Stimulated activated CD4-positive, alpha-beta T cell treated with anti-CD3 and anti-CD28 coated beads, Interleukin-12 subunit alpha, Interleukin-12 subunit beta, amount 100 ng/mL, for 4 hours (primary cell): Measurements from ENCODE around the gene RETREG1.
"Not testable (repeated sequence)": the region's sequence is repeated elsewhere in the genome, so short reads cannot be mapped to it uniquely, and the experiment has no call there.

Experiments
- DNase-seq: peaks from one replicate; pipeline ENCODE4 v3.0.0-alpha.2; 2020

Gene RETREG1

GRCh38 chr5:16483361-16483760, 133.4 kb downstream of the RETREG1 start:
- no peak for DNase-seq

GRCh38 chr5:16482891-16483290, 133.9 kb downstream of the RETREG1 start:
- DNase-seq = no peak

- no peak for DNase-seq
These were observed 135.8 kb downstream of the RETREG1 start for GRCh38 chr5:16480821-16481538.

GRCh38 chr5:16480144-16480543, 136.7 kb downstream of the RETREG1 start:
- no peak for DNase-seq

GRCh38 chr5:16477541-16477940, 139.3 kb downstream of the RETREG1 start:
- DNase-seq = no peak

- not testable (repeated sequence) for DNase-seq
These were observed 140.4 kb downstream of the RETREG1 start for GRCh38 chr5:16476417-16476816.

- no peak for DNase-seq
These were observed 145.4 kb downstream of the RETREG1 start for GRCh38 chr5:16471387-16471786.

- no peak for DNase-seq
These were observed 149.2 kb downstream of the RETREG1 start for GRCh38 chr5:16467363-16468219.

- peak; percentile 82 for DNase-seq
These were observed 151.0 kb downstream of the RETREG1 start, which contains the start of gene ZNF622 for GRCh38 chr5:16465544-16466432. Gene ZNF622 (minus strand): TSS chr5:16465800. CDS start chr5:16465665, 135 bp downstream.

- DNase-seq = no peak
These were observed 151.9 kb downstream of the RETREG1 start for GRCh38 chr5:16464664-16465543.

- no peak for DNase-seq
These were observed 152.6 kb downstream of the RETREG1 start for GRCh38 chr5:16464231-16464630.

GRCh38 chr5:16461782-16462181, 155.0 kb downstream of the RETREG1 start:
- no peak for DNase-seq

- DNase-seq = no peak
These were observed 155.8 kb downstream of the RETREG1 start for GRCh38 chr5:16461026-16461425.

GRCh38 chr5:16459451-16459850, 157.3 kb downstream of the RETREG1 start:
- DNase-seq = no peak

- DNase-seq = no peak
These were observed 158.9 kb downstream of the RETREG1 start for GRCh38 chr5:16457853-16458252.

- DNase-seq = no peak
These were observed 159.3 kb downstream of the RETREG1 start for GRCh38 chr5:16457451-16457850.

- DNase-seq = no peak
These were observed 160.5 kb downstream of the RETREG1 start for GRCh38 chr5:16456103-16456832.

GRCh38 chr5:16455668-16456067, 161.1 kb downstream of the RETREG1 start:
- no peak for DNase-seq

- DNase-seq = no peak
These were observed 162.1 kb downstream of the RETREG1 start for GRCh38 chr5:16454686-16455085.

GRCh38 chr5:16453609-16454008, 163.2 kb downstream of the RETREG1 start:
- DNase-seq = no peak

- DNase-seq = no peak
These were observed 166.6 kb downstream of the RETREG1 start for GRCh38 chr5:16450163-16450562.
